Measurements from ENCODE around the gene AADAT. TPM values are rescaled to one million over a fixed set of nuclear protein-coding genes. Genes with fewer than 3 reads are reported as not detected.

Gene AADAT
- total RNA-seq, 1 experiment from 2014 or later: 5.4 TPM

- no peak for DNase-seq (ENCODE audit: low spot score)
- CTCF ChIA-PET: no interaction called here
- Histone ChIP-seq H3K4me1 (ENCODE audit: insufficient read depth, low read length, poor library complexity, severe bottlenecking) (no peaks in the 10 kb centered on the region), H3K36me3 (ENCODE audit: insufficient read depth, low read length, poor library complexity, severe bottlenecking) (no peaks in the 10 kb centered on the region), H3K9me3 (ENCODE audit: low read depth, low read length, poor library complexity, severe bottlenecking) (no peaks in the 10 kb centered on the region), H3K27me3 (replicated peaks; ENCODE audit: insufficient read depth, low read depth, low read length, poor library complexity) (no peaks in the 10 kb centered on the region), H3K4me3 (ENCODE audit: low read depth, low read length, poor library complexity, severe bottlenecking) (no peak overlapping the region), H3K27ac (ENCODE audit: low read depth, low read length, poor library complexity, severe bottlenecking) (no peak overlapping the region)
- intact Hi-C loops (cut with micrococcal nuclease; ENCODE audit: unreplicated experiment): no loop called here
- no peak for TF ChIP-seq EZH2 (IDR thresholded peaks at IDR 0.05; ENCODE audit: borderline replicate concordance, low read depth, low read length, poor library complexity, severe bottlenecking)
- no peak for TF ChIP-seq CTCF (conservative IDR thresholded peaks at IDR 0.05; ENCODE audit: low read depth, low read length)
- POLR2A ChIA-PET (ENCODE audit: low non-redundant PET): no interaction called here
- no TSS peak for BruUV-seq (replicated peaks)
These were observed 38.6 kb upstream of the AADAT start for GRCh38 chr4:170128219-170128804.

- intact Hi-C loops (cut with micrococcal nuclease; ENCODE audit: unreplicated experiment): no loop called here
- H3K36me3 ChIP-seq (ENCODE audit: insufficient read depth, low read length, poor library complexity, severe bottlenecking): no peaks in the 10 kb centered on the region
- no peaks in the 10 kb centered on the region for H3K9me3 ChIP-seq (ENCODE audit: low read depth, low read length, poor library complexity, severe bottlenecking)
- H3K27ac ChIP-seq (ENCODE audit: low read depth, low read length, poor library complexity, severe bottlenecking): no peak overlapping the region
- no TSS peak for BruUV-seq (replicated peaks)
- DNase-seq (ENCODE audit: low spot score): no peak
- no peak for TF ChIP-seq EZH2 (IDR thresholded peaks at IDR 0.05; ENCODE audit: borderline replicate concordance, low read depth, low read length, poor library complexity, severe bottlenecking)
- no peak for TF ChIP-seq CTCF (conservative IDR thresholded peaks at IDR 0.05; ENCODE audit: low read depth, low read length)
- POLR2A ChIA-PET (ENCODE audit: low non-redundant PET): no interaction called here
- CTCF ChIA-PET: no interaction called here
- H3K27me3 ChIP-seq (replicated peaks; ENCODE audit: insufficient read depth, low read depth, low read length, poor library complexity): no peaks in the 10 kb centered on the region
- H3K4me1 ChIP-seq (ENCODE audit: insufficient read depth, low read length, poor library complexity, severe bottlenecking): no peaks in the 10 kb centered on the region
- no peak overlapping the region for H3K4me3 ChIP-seq (ENCODE audit: low read depth, low read length, poor library complexity, severe bottlenecking)
These were observed 38.0 kb upstream of the AADAT start for GRCh38 chr4:170127758-170128157.

GRCh38 chr4:170124406-170124805 is 34.6 kb upstream of the AADAT start:
- BruUV-seq (replicated peaks): no TSS peak
- CTCF ChIA-PET: no interaction called here
- Histone ChIP-seq H3K36me3 (ENCODE audit: insufficient read depth, low read length, poor library complexity, severe bottlenecking) (no peaks in the 10 kb centered on the region), H3K9me3 (ENCODE audit: low read depth, low read length, poor library complexity, severe bottlenecking) (no peaks in the 10 kb centered on the region), H3K27ac (ENCODE audit: low read depth, low read length, poor library complexity, severe bottlenecking) (no peak overlapping the region), H3K4me3 (ENCODE audit: low read depth, low read length, poor library complexity, severe bottlenecking) (no peak overlapping the region), H3K4me1 (ENCODE audit: insufficient read depth, low read length, poor library complexity, severe bottlenecking) (no peaks in the 10 kb centered on the region), H3K27me3 (replicated peaks; ENCODE audit: insufficient read depth, low read depth, low read length, poor library complexity) (no peaks in the 10 kb centered on the region)
- TF ChIP-seq EZH2 (IDR thresholded peaks at IDR 0.05; ENCODE audit: borderline replicate concordance, low read depth, low read length, poor library complexity, severe bottlenecking) (no peak), CTCF (conservative IDR thresholded peaks at IDR 0.05; ENCODE audit: low read depth, low read length) (no peak)
- DNase-seq (ENCODE audit: low spot score): no peak
- intact Hi-C loops (cut with micrococcal nuclease; ENCODE audit: unreplicated experiment): no loop called here
- POLR2A ChIA-PET (ENCODE audit: low non-redundant PET): no interaction called here

Data from A673 (cell line).